Right kidney (tissue), 1 donor: Measurements from ENCODE around the gene PLN.

Source experiments
- DNase-seq: peaks from one replicate; pipeline ENCODE4 v3.0.0-alpha.2; 2016

PLN gene

DNA sequence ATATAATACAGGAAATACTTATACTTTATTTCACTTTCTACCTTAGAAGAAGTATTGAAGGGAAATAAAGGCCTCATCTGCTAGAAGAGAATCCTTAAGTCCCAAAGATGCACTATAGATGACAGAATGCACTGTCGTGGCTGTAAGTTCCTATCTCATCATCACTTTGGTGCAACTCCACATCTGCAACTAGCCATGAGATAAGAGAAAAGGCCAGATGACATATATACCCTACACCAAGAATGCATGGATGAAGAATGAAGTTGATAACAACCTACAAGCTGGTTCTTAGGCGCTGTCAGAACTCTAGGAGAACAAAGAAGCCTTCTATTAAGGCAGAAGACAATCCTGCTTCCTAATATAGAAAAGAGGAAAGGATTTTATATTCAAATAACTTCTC lies 11.6 kb upstream of the PLN start:
- no peak for DNase-seq

DNA sequence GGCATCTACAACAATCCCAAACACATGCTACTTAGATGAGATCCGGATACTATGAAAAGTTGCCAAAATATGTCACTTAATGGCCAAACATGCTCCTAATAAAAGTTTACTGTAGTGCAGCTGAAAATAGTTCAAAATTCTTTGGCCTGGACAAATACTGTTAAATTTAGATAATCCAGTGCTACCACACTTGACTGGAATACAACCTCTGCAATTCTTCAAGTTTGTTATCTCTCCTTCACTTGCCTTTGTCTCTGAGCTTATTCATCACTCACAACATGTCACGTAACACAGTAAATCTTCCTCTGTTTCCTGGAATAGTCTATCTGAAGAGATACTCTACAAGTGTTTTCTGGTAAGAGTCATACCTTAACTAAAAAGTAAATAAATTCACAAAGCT lies 10.5 kb upstream of the PLN start:
- no peak for DNase-seq

DNA sequence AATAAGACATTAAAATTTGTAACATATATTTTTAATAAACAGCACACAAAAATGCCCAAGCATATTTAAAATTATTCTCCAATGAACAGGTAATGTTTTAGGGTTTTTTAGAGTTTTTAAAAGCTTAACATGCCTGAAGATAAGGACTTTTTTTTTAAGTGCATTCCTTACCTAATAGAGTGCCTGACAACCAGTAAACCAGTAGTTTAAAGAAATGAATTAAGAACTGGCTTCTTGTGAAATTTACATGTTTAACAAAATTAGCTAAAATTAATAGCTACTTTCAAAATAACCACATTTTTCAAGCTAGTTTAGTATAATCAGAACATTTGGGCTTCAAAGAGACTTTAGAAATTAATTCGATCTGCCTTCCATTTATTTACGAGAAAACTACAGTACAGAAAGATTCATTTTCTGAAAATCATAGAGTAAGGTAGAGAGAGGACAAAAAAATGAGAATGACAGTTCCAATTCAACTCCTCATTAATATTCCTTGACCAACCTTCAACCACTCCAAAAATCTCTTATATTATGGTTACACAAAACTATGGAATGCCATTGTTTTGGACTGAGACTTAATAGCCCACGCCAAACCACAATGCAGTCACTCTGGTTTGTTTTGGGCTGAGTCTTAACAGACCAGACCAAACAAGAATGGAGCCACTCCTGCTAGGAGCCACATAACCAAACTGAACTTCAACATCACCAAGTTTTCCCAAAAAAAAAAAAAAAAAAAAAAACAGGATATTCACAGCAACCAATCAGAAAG lies 5.7 kb upstream of the PLN start:
- DNase-seq: no peak

DNA sequence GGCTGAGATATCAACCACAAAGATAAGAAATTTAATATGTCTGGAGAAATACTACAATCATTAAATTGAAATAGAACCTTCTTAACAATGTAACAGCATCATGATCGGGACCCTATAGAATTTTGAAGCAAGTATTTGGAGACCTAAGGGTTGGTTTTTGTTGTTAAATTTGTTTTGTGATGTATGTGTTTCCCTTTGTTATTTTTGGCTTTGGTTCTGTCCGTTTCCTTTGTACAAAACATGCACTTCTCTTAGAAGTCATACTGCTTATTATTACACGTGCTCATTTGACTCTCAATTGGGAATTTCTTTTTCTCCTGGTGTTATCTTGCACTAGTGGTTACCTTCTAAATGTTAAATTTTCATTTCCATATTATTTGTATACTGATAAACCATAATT lies 4.0 kb upstream of the PLN start:
- no peak for DNase-seq

DNA sequence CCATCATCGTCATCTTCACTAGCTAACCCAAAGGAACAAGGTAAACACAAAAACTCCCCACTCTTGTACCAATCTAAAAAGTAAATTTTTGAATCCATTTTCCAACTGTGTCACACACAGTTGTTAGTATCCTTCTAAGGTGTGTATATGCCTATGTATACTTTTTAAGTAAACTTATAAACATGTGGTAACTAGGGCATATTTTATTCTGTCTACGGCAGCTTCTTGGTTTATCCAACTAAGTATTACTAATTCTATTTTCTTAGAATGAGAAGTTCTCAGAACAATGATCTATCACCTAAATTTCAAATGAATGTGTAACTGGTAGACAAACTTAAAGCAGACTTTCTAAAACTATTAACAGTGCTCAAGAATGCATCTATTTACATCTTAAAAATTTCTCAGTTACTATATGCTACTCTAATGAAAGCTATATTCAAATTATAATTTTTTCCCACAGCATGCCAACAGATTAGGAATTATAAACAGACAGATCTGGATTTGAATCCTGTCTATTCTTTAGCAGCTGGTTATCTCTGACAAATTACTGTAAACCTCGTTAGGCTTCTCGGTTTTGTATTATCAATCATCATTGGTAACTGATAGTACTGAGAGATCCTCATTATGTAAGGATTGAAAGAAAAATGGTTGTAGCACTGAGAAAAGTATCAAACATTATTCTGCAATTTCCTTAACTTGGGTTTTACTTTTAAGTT lies 1.8 kb upstream of the PLN start:
- no peak for DNase-seq

DNA sequence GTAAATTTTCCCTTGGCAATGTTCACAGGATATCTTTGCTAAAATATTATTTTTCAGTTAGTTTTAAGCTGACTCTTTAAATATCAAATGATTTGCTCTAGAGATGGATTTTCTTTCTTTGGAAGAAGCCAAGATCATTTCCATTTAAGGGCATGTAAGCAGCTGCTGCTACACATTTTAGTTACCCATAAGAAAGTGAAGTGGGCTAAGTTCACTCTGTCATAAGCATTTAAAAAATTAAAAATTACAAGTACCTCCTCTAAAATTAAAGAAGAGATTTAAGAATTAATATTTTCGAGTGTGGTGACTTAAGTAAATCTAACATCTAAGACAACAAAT lies 1.2 kb upstream of the PLN start:
- no peak for DNase-seq

DNA sequence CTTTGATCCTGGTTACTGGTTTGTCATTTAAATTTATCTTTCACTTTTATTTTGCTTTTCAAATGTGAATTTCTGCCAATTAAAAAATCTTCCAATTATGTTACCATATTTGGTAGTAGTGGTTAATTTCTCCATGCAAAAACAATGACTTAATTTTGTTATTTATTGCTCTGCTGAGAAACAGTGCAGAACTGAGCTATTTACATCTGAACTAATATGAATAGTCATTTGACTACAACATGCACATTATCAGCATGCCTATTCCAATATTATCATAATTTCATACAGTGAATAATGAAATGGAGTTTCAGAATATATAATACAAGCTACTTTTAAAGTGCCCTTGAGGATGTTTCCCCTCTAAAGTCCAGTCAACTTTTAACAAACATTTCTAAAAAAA lies 517 bp downstream of the PLN start:
- DNase-seq: no peak

DNA sequence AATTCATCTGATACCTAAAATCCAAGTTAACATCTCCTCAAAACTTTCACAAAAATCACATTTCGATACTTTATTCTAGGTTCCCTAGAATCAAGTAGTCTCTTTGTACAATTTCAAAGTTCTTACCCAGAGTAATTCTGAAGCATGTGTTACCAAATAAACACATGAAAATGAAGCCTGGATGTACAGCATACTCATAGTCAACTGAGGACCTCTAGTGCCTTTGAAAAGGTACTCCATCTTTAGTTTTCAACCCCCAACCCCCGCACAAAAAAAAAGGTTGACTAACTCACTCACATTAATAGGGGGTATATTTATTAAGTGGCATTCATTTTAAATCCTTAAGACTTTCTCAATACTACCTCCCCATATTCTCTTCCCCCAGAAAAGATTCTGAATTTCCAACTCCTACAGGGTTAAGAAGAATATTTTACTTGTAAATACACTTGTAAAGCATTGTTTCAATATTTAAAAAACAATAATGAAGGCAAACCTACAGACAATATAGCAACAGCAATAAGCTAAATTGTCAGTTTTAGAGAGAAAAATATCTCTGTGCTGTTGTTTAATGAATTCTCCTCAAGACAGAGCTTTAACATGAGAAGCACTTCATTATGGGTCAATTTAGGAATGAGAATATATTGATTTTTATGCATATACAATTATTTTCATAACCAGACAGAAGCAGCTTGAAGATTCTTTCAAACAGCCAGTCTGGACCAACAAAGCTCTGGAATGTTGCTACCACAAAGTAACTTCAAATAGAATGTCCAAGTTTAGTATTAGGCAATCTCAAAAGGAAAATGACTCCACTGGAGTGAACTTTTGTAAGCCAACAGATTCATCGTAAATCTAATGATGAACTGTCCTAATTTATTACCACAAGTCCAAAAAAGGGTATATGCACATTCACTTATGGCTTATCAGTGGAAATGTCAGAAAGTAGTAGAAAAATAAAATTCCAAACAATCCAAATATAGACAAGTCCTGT lies 3.3 kb downstream of the PLN start:
- peak; percentile 12 for DNase-seq

DNA sequence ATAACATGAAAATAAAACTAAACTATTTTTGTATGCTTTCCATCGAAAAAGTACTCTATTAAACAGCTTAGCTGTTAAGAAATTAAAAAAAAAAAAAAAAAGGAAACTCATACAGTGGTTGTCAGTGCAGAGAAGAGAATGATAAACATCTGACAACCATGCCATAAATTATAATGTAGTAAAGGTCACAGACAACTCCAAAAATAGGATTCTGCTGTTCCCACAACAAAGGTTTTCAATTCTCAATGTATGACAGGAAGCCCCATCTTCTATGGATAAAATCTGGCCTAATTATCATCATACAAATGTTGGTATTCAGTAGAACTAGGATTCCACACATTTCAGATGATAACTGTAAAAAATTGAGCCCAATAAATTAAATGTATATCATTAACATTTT lies 5.0 kb downstream of the PLN start:
- no peak for DNase-seq

DNA sequence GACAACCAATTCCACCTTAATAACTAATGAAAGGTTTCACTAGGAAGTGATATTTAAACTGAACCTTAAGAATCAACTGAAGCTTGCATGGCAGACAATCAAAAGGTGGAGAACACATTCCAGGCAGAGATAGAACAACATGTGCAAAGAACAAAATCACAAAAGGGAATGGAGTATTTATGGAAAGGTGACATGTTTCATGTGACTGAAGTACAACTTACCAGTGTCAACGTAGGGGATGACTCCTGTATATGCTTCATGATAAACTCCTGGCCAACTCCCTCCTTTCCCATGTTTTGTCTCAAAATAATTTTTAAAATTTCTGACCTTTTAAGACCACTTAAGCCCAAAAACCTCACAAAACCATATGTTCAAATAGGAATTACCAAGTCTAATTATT lies 6.6 kb downstream of the PLN start:
- no peak for DNase-seq

DNA sequence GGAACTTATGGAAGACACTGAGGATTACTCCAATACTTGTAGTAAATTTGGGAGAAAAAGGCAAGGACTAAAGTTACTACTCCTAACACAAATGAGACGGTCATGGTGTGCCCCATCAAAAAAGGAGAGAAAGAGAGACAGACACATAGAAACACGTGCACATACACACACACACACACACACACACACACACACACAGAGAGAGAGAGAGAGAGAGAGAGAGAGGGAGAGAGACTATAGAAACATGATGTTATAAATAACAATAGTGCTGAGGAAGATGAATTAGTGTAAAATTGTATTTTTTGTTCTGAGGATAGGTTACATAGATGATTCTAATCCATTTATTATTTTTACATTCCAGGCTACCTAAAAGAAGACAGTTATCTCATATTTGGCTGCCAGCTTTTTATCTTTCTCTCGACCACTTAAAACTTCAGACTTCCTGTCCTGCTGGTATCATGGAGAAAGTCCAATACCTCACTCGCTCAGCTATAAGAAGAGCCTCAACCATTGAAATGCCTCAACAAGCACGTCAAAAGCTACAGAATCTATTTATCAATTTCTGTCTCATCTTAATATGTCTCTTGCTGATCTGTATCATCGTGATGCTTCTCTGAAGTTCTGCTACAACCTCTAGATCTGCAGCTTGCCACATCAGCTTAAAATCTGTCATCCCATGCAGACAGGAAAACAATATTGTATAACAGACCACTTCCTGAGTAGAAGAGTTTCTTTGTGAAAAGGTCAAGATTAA lies 10.5 kb downstream of the PLN start:
- DNase-seq: no peak

DNA sequence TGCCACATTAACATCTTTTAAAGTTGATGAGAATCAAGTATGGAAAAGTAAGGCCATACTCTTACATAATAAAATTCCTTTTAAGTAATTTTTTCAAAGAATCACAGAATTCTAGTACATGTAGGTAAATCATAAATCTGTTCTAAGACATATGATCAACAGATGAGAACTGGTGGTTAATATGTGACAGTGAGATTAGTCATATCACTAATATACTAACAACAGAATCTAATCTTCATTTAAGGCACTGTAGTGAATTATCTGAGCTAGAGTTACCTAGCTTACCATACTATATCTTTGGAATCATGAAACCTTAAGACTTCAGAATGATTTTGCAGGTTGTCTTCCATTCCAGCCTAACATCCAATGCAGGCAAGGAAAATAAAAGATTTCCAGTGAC lies 11.6 kb downstream of the PLN start:
- DNase-seq: no peak

DNA sequence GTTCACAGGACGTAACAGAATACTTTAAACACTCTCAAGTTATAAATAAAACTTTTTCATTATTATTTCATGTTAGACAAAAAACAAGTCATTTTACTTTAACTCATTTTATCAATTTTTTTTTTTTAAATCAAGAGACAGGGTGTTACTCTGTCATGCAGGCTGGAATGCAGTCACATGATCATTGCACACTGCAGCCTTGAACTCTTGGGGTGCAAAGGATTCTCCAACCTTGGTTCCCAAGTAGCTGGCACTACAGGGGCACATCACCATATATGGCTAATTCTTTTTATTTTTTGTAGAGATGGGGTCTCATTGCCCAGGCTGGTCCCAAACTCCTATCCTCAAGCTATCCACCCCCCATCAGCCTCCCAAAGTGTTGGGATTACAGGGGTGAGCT lies 14.2 kb downstream of the PLN start:
- no peak for DNase-seq

DNA sequence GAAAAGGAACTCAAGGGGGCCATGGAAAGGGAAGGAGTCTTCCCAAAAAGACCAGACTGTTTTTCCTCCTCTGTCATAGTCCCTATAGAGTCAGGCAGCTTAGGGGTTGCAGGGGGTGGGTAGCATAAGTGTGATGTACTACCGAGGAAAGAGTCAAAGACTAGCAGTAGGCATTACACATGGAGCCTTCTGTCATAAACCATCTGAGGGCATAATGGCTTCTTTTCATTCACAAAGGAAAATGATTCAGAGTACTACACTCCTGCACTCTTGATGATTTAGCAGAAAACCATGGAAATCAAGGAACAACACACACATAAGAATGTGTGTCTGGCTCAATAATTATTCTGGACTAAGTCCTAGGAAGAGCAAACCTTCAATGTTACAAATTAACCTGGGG lies 14.9 kb downstream of the PLN start:
- no peak for DNase-seq

DNA sequence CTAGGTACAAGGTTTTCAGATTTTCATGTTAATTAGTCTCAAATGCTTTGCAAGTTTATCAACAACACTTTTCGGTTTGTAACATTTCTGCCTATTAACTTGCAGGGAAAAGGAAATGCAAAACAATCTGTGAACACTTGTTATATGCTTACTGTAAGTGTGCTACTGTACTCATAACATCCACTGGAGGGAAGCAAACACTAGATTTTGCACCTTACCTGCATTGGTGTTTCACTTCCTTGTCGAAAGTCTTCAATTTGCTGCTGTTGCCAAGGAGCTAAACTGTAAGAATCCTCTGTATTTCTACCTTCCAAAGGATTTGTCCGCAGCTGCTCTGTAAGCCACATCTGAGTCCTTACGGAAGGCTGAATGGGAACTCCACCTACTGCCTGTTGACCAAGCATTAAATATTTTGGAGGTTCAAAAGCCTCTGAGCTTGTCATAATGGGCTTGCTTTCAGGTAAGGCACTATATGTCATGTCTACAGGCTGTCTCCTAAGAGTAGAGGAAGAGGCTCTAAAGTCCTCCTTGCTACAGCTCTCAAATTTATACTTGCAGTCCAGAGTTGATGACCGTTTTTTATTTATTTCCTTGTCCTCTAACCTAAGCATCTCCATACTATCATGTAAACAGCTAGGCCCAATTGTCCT lies 17.3 kb downstream of the PLN start:
- no peak for DNase-seq

DNA sequence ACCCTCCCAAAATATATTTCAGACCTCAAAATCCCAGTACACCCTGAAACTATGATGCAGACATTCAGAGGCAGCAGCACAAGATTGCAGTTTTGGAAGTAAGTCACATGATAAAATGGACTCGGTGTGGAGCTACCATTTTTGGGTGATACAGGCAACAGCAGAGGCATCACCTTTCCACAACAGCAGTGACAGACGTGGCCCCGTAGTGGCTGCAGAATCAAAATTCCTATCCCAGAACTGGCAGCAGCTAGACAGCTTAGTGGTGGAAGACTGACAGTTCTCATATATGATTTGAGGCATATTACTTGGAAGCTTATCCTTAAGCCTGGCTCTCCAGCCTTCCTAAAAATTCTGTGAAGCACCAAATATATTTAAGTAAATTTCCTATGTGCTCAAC lies 19.9 kb downstream of the PLN start:
- no peak for DNase-seq

DNA sequence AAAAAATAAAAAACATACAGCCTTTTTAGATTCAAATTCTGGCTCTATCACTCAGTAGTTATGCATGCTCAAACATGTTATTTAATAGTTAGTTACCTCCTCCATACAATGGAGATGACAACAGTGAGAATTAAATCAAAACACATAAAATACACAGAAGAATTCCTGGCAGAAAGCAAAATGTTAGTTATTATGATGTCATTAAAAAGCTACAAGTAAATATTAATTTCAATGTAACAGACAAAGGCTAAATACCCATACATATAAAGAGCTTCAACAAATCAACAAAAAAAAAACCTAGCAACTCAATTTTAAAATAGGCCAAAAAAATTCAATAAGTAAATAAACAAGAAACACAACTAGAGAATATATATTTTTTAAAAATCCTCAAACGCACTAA lies 21.4 kb downstream of the PLN start:
- DNase-seq: no peak

DNA sequence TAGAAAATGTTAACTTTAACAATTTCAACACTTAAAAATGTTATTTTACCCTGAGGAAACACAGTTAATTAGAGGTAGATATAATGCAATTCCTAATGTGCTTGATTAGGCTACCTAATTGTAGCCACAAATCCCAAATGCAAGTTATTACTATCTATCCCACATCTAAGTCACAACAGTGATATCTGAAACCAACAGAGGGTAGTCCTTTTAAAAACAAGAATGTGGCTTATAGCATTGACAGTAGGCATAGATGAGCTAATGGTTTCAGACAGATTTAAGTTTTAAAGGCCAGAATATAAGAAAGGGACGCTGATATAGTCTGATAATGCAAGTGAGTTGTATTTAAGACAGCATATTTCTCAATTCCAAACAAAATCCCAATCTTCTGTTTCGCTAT lies 23.0 kb downstream of the PLN start:
- DNase-seq: no peak

DNA sequence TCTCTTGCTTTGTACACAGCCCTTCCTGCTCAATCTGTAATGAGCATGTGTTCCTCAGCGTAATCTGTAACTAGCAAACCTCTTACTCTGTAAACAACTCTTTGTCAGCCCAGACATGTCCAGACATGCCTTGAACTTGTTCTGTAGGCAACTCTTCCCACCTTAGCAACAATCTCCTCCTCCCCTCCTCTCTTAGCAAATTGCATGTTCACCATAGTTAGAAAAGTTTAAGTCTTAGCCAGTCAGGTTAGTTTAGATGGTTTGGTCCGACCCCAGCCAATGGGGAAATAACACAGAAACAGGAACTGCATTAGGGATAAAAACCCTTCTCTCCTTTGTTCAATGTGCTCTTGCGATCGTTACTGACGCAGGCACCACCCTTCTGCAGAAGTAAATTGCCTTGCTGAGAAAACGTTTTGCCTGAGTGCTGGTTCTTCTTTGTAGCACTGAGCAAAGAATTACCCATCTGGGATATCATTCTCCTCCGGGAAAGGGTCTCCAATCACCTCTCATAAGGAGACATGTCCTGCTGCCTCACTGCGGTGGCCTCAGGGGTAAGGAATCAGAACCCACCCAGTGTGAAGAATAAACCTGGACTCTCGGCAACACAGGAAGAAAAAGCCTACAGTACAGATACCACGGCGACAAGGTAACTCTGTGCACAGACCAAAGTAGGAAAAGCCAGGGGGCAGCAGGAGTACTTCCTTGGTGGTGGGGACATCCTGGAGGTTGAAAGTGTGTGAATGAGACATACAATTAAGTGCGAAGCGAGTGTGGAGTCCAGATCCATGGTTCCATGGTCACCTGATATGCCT lies 26.2 kb downstream of the PLN start:
- DNase-seq: no peak

DNA sequence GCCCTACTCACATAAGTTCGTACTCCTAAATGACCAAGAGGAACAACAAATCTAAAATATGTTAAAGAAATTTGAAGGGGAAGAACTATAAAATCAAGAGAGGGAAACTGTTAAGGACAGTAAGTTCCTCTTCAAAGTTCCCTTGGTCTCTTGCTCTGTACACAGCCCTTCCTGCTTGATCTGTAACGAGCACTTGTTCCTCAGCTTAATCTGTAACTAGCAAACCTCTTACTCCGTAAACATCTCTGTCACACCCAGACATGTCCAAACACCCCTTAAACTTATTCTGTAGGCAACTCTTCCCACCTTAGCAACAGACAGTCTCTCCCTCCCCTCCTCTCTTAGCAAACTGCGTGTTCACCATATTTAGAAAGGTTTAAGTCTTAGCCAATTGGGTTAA lies 29.9 kb downstream of the PLN start:
- DNase-seq: no peak

DNA sequence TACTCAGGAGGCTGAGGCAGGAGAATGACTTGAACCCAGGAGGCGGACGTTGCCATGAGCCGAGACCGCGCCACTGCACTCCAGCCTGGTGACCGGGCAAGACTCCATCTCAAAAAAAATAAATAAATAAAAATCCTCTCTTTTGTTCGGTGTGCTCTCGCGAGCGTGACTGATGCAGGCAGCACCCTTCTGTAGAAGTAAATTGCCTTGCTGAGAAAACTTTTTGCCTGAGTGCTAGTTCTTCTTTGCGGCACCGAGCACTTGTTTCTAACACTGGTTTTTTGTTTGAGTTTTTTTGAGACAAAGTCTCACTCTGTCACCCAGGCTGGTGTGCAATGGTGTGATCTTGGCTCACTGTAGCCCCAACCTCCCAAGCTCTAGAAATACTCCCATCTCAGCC lies 30.5 kb downstream of the PLN start:
- no peak for DNase-seq
